Measurements from ENCODE around the gene EVC2.
A peak's percentile ranks its signal among the peaks of the same experiment; 100 is the strongest.

EVC2 gene

GRCh38 chr4:5708449-5709206 lies at the start of gene EVC2:
EVC2 (minus strand) TSS chr4:5708559; CDS start chr4:5708513, 46 bp downstream.
- DNase-seq = peak; percentile 46

GRCh38 chr4:5757954-5758353 lies 49.6 kb upstream of the EVC2 start:
- no peak for DNase-seq

- DNase-seq = no peak
Measured at GRCh38 chr4:5757536-5757935, 49.2 kb upstream of the EVC2 start.

GRCh38 chr4:5757091-5757490 lies 48.7 kb upstream of the EVC2 start:
- DNase-seq = no peak

GRCh38 chr4:5756271-5756670 lies 47.9 kb upstream of the EVC2 start:
- no peak for DNase-seq

GRCh38 chr4:5755679-5756078 lies 47.3 kb upstream of the EVC2 start:
- DNase-seq = no peak

- no peak for DNase-seq
Measured at GRCh38 chr4:5755161-5755560, 46.8 kb upstream of the EVC2 start.

GRCh38 chr4:5754529-5754881 lies 46.1 kb upstream of the EVC2 start:
- DNase-seq = no peak

GRCh38 chr4:5753766-5754528 lies 45.6 kb upstream of the EVC2 start:
- DNase-seq = no peak

GRCh38 chr4:5753366-5753765 lies 45.0 kb upstream of the EVC2 start:
- no peak for DNase-seq

GRCh38 chr4:5752376-5753184 lies 44.2 kb upstream of the EVC2 start:
- no peak for DNase-seq

GRCh38 chr4:5751666-5752375 lies 43.5 kb upstream of the EVC2 start:
- DNase-seq = no peak

- DNase-seq = no peak
Measured at GRCh38 chr4:5750946-5751665, 42.7 kb upstream of the EVC2 start.

- DNase-seq = no peak
Measured at GRCh38 chr4:5750052-5750945, 41.9 kb upstream of the EVC2 start.

- no peak for DNase-seq
Measured at GRCh38 chr4:5749568-5749967, 41.2 kb upstream of the EVC2 start.

GRCh38 chr4:5747738-5748375 lies 39.5 kb upstream of the EVC2 start:
- no peak for DNase-seq

- no peak for DNase-seq
Measured at GRCh38 chr4:5746829-5747737, 38.7 kb upstream of the EVC2 start.

GRCh38 chr4:5746250-5746649 lies 37.9 kb upstream of the EVC2 start:
- no peak for DNase-seq

- DNase-seq = no peak
Measured at GRCh38 chr4:5742968-5743367, 34.6 kb upstream of the EVC2 start.

GRCh38 chr4:5742388-5742787 lies 34.0 kb upstream of the EVC2 start:
- DNase-seq = no peak

Measured in activated CD4-positive, alpha-beta T cell treated with anti-CD3 and anti-CD28 coated beads, Interleukin-2, Interleukin-6, amounts not matched to agents 100 ng/mL and 50 ng/mL, durations not matched to agents 16 hours and 8 hours (primary cell).